IMR-90 (cell line): ENCODE data around the gene EMX1. TPM values are rescaled to one million over a fixed set of nuclear protein-coding genes. Genes with fewer than 3 reads are reported as not detected.
A peak's percentile ranks its signal among the peaks of the same experiment; 100 is the strongest.

Experiments
- ATAC-seq: fragments of 200-7000 bp; cut with Tn5 transposase; 2 replicates; pipeline ENCODE4 v1.9.1; 2020; ENCODE audit warnings: low read depth, mild to moderate bottlenecking, moderate library complexity
- BruUV-seq: library from RNA; stranded (reverse); fragments of 400-500 nt; replicated peaks from 2 replicates; lab custom pipeline; 2021; lab: Mats Ljungman, UMichigan
- CTCF ChIA-PET: fragments of 300-600 bp; formaldehyde crosslinking; extraction: SDS; loops from one replicate; lab custom pipeline; 2021; ENCODE audit warnings: antibody characterized with exemption; lab: Yijun Ruan, JAX
- POLR2A ChIA-PET: fragments of 300-600 bp; sonication (Branson Sonifier 250); formaldehyde crosslinking; loops from one replicate; lab custom pipeline; 2022; ENCODE audit warnings: antibody characterized with exemption; ENCODE audit not compliant: unreplicated experiment; lab: Charles Lee
- DNase-seq: peaks from one replicate; pipeline ENCODE4 v3.0.0; 2013
- H2AFZ ChIP-seq: replicated peaks from 2 replicates; pipeline ENCODE3; 2013; ENCODE audit warnings: low read length, mild to moderate bottlenecking; ENCODE audit not compliant: poor library complexity
- H2AK5ac ChIP-seq: 2 replicates; pipeline ENCODE4 v1.6.1; 2013; ENCODE audit warnings: low read depth, low read length, inconsistent platforms
- H2AK9ac ChIP-seq: replicated peaks from 2 replicates; pipeline ENCODE3; 2013; ENCODE audit warnings: mild to moderate bottlenecking, low read depth, low read length, moderate library complexity; ENCODE audit not compliant: poor library complexity
- H2BK120ac ChIP-seq: 2 replicates; pipeline ENCODE4 v1.6.1; 2013; ENCODE audit warnings: low read depth, low read length, inconsistent platforms
- H2BK15ac ChIP-seq: 3 replicates; pipeline ENCODE4 v1.6.1; 2013; ENCODE audit warnings: low read depth, low read length, inconsistent platforms
- H2BK20ac ChIP-seq: 2 replicates; pipeline ENCODE4 v1.6.1; 2013; ENCODE audit warnings: low read depth, mild to moderate bottlenecking, inconsistent platforms, low read length, moderate library complexity
- H2BK5ac ChIP-seq: 2 replicates; pipeline ENCODE4 v1.6.1; 2013; ENCODE audit warnings: mild to moderate bottlenecking, low read depth, low read length, inconsistent platforms; ENCODE audit not compliant: poor library complexity, severe bottlenecking
- H3K14ac ChIP-seq: replicated peaks from 2 replicates; pipeline ENCODE4 v1.6.1; 2013; ENCODE audit warnings: low read depth, low read length, inconsistent platforms
- H3K18ac ChIP-seq: 2 replicates; pipeline ENCODE4 v1.6.1; 2013; ENCODE audit warnings: low read depth, low read length, control low read depth
- H3K23ac ChIP-seq: 2 replicates; pipeline ENCODE4 v1.6.1; 2013; ENCODE audit warnings: low read depth, low read length, inconsistent platforms
- H3K27ac ChIP-seq: 2 replicates; pipeline ENCODE4 v1.5.1; 2013; ENCODE audit warnings: mild to moderate bottlenecking, control low read depth, low read length; ENCODE audit not compliant: insufficient read depth
- H3K27me3 ChIP-seq: 2 replicates; pipeline ENCODE4 v1.6.1; 2013; ENCODE audit warnings: low read length; ENCODE audit not compliant: control insufficient read depth, insufficient read depth
- H3K36me3 ChIP-seq: 2 replicates; pipeline ENCODE4 v1.6.1; 2013; ENCODE audit warnings: low read length, mixed read lengths; ENCODE audit not compliant: control insufficient read depth, insufficient read depth
- H3K4ac ChIP-seq: 2 replicates; pipeline ENCODE4 v1.6.1; 2013; ENCODE audit warnings: low read depth, low read length, inconsistent platforms
- H3K4me1 ChIP-seq: 2 replicates; pipeline ENCODE4 v1.6.1; 2013; ENCODE audit warnings: low read length, mixed read lengths; ENCODE audit not compliant: control insufficient read depth, insufficient read depth
- H3K4me2 ChIP-seq: 2 replicates; pipeline ENCODE4 v1.6.1; 2013; ENCODE audit warnings: low read depth, mild to moderate bottlenecking, control low read depth, low read length, moderate library complexity
- H3K4me3 ChIP-seq: 2 replicates; pipeline ENCODE4 v1.5.1; 2013; ENCODE audit warnings: low read depth, mild to moderate bottlenecking, control low read depth, low read length, moderate library complexity; ENCODE audit not compliant: insufficient read depth
- H3K56ac ChIP-seq: 2 replicates; pipeline ENCODE4 v1.6.1; 2013; ENCODE audit warnings: low read length, inconsistent platforms; ENCODE audit not compliant: insufficient read depth; ENCODE audit errors: extremely low read depth
- H3K79me1 ChIP-seq, 2 experiments: 2 replicates each; pipeline ENCODE4 v1.6.1; 2013; ENCODE audit warnings: low read length in 2 of 2, inconsistent platforms in 1 of 2, low read depth in 1 of 2
- H3K9ac ChIP-seq: 2 replicates; pipeline ENCODE4 v1.6.1; 2013; ENCODE audit warnings: low read depth, low read length, control low read depth
- H3K9me1 ChIP-seq: 2 replicates; pipeline ENCODE4 v1.6.1; 2013; ENCODE audit warnings: low read length, inconsistent platforms; ENCODE audit not compliant: insufficient read depth
- H3K9me3 ChIP-seq: 2 replicates; pipeline ENCODE4 v1.6.1; 2013; ENCODE audit warnings: low read length; ENCODE audit not compliant: control insufficient read depth, insufficient read depth
- H4K20me1 ChIP-seq: 2 replicates; pipeline ENCODE4 v1.6.1; 2013; ENCODE audit warnings: low read length, inconsistent platforms; ENCODE audit not compliant: insufficient read depth
- H4K5ac ChIP-seq: 2 replicates; pipeline ENCODE4 v1.6.1; 2013; ENCODE audit warnings: mild to moderate bottlenecking, low read depth, low read length, control low read depth
- H4K8ac ChIP-seq, 2 experiments: 2 replicates each; pipeline ENCODE4 v1.6.1; 2013; ENCODE audit warnings: low read depth in 2 of 2, low read length in 2 of 2, control low read depth in 1 of 2, inconsistent platforms in 1 of 2
- H4K91ac ChIP-seq: 2 replicates; pipeline ENCODE4 v1.6.1; 2013; ENCODE audit warnings: low read depth, low read length, inconsistent platforms; ENCODE audit not compliant: insufficient read depth
- MAZ ChIP-seq: IDR thresholded peaks from 2 replicates; pipeline ENCODE4 v1.6.1; 2012; ENCODE audit warnings: low read depth, mild to moderate bottlenecking, low read length, improper control_type of control experiment, moderate library complexity, borderline replicate concordance
- RAD21 ChIP-seq: IDR thresholded peaks from 2 replicates; pipeline ENCODE4 v1.6.1; 2012; ENCODE audit warnings: low read length, improper control_type of control experiment
- WGBS, 2 experiments: methylation state at CpG; one replicate each; pipeline versions ENCODE4 v1.1.5 to v1.1.7; 2013; ENCODE audit warnings: missing lambda C conversion rate in 2 of 2; ENCODE audit not compliant: insufficient read length in 1 of 2; ENCODE audit errors: extremely low coverage in 2 of 2; 5-methylcytosine and 5-hydroxymethylcytosine counted together
- dilution Hi-C: fragments of 300-500 bp; cut with HindIII; formaldehyde crosslinking; loops from one replicate; pipeline ENCODE4 v1.14.3; 2018; ENCODE audit warnings: low sequenced_read_pairs; ENCODE audit not compliant: unreplicated experiment
- in situ Hi-C: fragments of 300-500 bp; cut with MboI; formaldehyde crosslinking; loops from 3 replicates; pipeline ENCODE4 v1.14.3; 2019; ENCODE audit warnings: low sequenced_read_pairs, inconsistent platforms, mixed read lengths
- intact Hi-C: fragments of 100-400 bp; cut with micrococcal nuclease; formaldehyde crosslinking; loops from 2 replicates; pipeline ENCODE4 v1.10.0; 2022
- polyA plus RNA-seq, 3 experiments: library from polyadenylated mRNA; depleted of rRNA; stranded (reverse); fragments of >200 nt; gene quantifications; 2 replicates each; pipeline ENCODE4 v1.2.3, GENCODE V29; 2012; ENCODE audit warnings: low replicate concordance in 1 of 3
- total RNA-seq: library from RNA; depleted of rRNA; stranded (reverse); fragments of >200 nt; gene quantifications from 2 replicates; pipeline ENCODE4 v1.2.3, GENCODE V29; 2012
- TF ChIP-seq, protein P1 (sequence below): conservative IDR thresholded peaks from 2 replicates; pipeline ENCODE4 v1.5.1; 2012; ENCODE audit warnings: mild to moderate bottlenecking, low read depth, low read length, improper control_type of control experiment

EMX1 gene
- total and polyA plus RNA-seq, 2 of the 4 experiments (the other 2 are of a cell fraction): not detected

DNA sequence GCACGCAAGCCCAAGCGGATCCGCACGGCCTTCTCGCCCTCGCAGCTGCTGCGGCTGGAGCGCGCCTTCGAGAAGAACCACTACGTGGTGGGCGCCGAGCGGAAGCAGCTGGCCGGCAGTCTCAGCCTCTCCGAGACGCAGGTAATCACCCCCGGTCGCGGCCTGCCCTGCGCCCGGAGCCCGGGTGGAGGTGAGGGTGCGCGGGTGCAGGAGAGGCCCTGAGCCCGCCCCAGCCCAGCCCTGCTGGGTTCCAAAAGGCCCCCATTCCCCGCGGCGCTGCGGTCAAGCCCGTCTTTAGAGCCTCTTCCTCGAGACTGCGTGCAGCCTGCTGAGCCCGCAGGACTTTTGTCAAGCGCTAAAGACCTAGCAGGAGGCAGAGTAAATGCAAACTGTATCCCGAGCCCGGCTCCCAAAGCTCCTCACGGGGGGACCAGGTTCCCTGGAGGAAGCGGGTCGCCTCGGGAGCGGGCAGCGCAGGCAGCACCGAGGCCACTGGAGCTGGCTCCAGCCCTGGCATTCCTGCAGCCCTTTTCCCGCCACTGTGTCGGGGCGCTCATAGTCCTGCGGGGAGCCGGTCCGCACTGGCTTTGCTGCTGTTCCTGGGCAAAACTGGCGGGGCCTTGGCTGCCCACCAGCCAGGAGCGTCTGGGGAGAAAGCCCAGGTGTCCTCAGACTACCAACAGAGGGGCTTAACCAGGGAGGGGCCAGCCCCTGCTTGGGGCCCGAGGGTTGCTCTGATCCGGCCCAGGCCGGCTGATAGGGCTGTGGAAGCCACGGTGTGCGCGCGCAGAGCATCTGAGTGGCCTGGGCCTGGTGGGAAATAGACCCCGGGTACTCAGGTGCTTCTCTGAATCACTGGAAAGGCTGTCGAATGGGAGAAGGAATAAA, 7.3 kb downstream of the EMX1 start:
- no peak overlapping the region for H3K27ac ChIP-seq
- no peak overlapping the region for H3K4me2 ChIP-seq
- H2BK5ac ChIP-seq: no peak overlapping the region
- no peak overlapping the region for H3K14ac ChIP-seq
- no peak overlapping the region for H2BK120ac ChIP-seq
- no peak overlapping the region for H3K56ac ChIP-seq
- no peak overlapping the region for H2BK20ac ChIP-seq
- no peak overlapping the region for H2BK15ac ChIP-seq
- H3K36me3 ChIP-seq: no peaks in the 10 kb centered on the region
- H3K23ac ChIP-seq: no peak overlapping the region
- no peak overlapping the region for H2AK5ac ChIP-seq
- peaks cover 98% of the 10 kb centered on the region for H3K27me3 ChIP-seq
- H3K4me1 ChIP-seq: no peaks in the 10 kb centered on the region
- no TSS peak for BruUV-seq
- TF ChIP-seq MAZ: no peak
- TF ChIP-seq RAD21: no peak
- TF ChIP-seq, protein P1, sequence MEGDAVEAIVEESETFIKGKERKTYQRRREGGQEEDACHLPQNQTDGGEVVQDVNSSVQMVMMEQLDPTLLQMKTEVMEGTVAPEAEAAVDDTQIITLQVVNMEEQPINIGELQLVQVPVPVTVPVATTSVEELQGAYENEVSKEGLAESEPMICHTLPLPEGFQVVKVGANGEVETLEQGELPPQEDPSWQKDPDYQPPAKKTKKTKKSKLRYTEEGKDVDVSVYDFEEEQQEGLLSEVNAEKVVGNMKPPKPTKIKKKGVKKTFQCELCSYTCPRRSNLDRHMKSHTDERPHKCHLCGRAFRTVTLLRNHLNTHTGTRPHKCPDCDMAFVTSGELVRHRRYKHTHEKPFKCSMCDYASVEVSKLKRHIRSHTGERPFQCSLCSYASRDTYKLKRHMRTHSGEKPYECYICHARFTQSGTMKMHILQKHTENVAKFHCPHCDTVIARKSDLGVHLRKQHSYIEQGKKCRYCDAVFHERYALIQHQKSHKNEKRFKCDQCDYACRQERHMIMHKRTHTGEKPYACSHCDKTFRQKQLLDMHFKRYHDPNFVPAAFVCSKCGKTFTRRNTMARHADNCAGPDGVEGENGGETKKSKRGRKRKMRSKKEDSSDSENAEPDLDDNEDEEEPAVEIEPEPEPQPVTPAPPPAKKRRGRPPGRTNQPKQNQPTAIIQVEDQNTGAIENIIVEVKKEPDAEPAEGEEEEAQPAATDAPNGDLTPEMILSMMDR: no peak
- H2AK9ac ChIP-seq: no peak overlapping the region
- in situ Hi-C loops: no loop called here
- no peak overlapping the region for H4K5ac ChIP-seq
- ATAC-seq: no peak; the same call in 1 of the 2 replicates
- peaks cover 24% of the 10 kb centered on the region for H3K9me3 ChIP-seq
- H3K9ac ChIP-seq: no peak overlapping the region
- peak overlapping the region; percentile 37 for H2AFZ ChIP-seq
- CTCF ChIA-PET: interaction anchor here (1.0 kb wide), 1 partner anchor 49 kb away, joined by 3 read pairs; no protein-coding TSS in a partner anchor
- H3K4ac ChIP-seq: no peak overlapping the region
- H3K18ac ChIP-seq: no peak overlapping the region
- dilution Hi-C loops: no loop called here
- 3% methylated on average over 36 of the region's 61 CpGs; no CpG with 5 or more reads in 1 of the 2 experiments for WGBS, 2 experiments
- no peak overlapping the region for H4K8ac ChIP-seq
- peaks cover 24% of the 10 kb centered on the region; the same call in 1 of the 2 replicates for H4K20me1 ChIP-seq
- intact Hi-C loops: no loop called here
- no peaks in the 10 kb centered on the region for H3K9me1 ChIP-seq
- no peak for DNase-seq
- H3K79me1 ChIP-seq: no peaks in the 10 kb centered on the region
- H4K91ac ChIP-seq: no peak overlapping the region
- POLR2A ChIA-PET: no interaction called here
- H3K4me3 ChIP-seq: no peak overlapping the region
